ENCODE results near the gene DENND1A.

The DENND1A gene

GRCh38 chr9:123686131-123686828, 243.6 kb downstream of the DENND1A start:
- DNase-seq (ENCODE audit: low read depth, low spot score): no peak

DNA sequence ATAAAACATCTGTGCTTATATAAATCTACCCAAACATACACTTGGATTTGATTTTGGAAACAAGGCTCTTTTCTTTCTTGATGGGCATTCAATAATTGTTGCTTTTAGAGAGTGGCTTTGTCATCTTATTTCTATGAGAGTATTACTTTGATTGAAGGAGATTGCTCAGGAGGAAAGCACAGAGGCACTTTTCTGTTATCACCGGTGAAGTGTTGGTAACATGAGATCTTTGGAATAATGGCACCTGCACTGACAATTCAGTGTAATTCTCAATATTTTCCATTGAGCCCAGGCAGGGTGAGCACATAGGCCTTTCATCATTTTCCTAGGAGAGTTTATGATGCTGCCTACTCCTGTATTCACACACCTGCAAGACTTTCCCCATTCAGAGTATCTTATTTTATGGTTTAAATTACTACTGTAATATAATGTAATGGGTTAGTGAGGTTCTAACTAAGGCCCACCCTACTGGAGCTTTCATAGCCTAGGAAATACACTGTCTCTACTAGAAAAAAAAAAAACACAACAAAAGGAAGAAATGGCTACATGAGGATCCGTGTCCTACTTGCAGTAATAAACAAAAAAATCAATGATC, 244.3 kb downstream of the DENND1A start:
- DNase-seq (ENCODE audit: low read depth, low spot score): no peak

GRCh38 chr9:123684393-123685149, 245.4 kb downstream of the DENND1A start:
- DNase-seq (ENCODE audit: low read depth, low spot score): no peak

GRCh38 chr9:123682746-123683145, 247.2 kb downstream of the DENND1A start:
- no peak for DNase-seq (ENCODE audit: low read depth, low spot score)

- no peak for DNase-seq (ENCODE audit: low read depth, low spot score)
Observed at GRCh38 chr9:123680352-123680751, 249.6 kb downstream of the DENND1A start.

DNA sequence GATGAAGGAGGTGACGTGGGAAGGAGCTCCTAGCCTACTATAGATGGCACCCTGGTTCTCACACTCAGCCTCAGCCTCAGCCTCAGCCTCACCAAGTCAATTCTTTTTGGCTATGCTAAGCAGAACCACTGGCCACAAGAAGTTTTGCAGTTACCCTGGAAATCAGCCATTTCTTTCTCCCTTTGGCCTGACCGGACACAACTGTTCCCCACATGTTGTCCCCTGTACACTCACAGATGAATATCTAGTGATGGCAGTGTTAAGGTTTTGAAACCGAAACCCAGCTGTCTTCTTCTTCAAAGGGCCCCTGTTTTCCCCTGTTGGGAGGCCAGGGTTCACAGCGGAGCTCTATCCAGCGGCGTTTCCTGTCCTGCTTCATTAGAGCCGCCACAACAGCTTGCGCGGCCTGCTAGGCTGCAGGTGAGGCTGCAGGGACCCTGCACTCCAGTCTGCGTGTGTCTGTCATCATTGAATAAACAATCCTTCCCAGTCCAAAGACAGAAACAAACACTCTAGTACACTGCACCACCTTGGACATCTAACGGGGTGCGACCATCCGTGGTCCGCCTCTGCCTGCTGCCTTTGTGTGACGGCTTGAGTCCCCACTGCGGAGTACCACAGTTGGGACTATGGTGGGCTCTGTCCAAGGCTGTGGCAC, 250.5 kb downstream of the DENND1A start:
- DNase-seq (ENCODE audit: low read depth, low spot score): no peak

DNA sequence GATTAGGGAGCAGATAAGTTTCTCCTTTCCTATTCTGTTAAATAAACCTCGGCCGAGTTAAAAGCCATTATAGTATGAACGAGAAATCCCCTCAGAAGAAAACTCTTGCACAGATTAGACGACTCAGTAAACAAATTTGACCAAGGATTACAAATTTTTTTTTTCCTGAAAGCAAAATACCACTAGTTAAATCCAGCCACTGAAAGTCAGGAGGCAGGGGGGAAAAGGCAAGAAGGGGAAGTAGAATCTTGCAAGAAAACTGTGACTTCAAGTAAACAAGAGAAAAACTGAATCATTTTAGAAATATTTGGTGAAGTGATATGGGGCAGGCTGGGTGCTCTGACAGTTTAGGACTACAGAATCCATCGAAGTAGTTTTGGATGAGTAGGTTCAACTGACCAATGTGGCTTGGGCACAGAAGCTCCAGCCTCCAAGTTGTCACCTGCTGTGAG, 251.0 kb downstream of the DENND1A start:
- DNase-seq (ENCODE audit: low read depth, low spot score): no peak

GRCh38 chr9:123678038-123678877, 251.7 kb downstream of the DENND1A start:
- no peak for DNase-seq (ENCODE audit: low read depth, low spot score)

- DNase-seq (ENCODE audit: low read depth, low spot score): no peak
Observed at GRCh38 chr9:123676869-123677268, 253.1 kb downstream of the DENND1A start.

- DNase-seq (ENCODE audit: low read depth, low spot score): no peak
Observed at GRCh38 chr9:123669346-123669745, 260.6 kb downstream of the DENND1A start.

DNA sequence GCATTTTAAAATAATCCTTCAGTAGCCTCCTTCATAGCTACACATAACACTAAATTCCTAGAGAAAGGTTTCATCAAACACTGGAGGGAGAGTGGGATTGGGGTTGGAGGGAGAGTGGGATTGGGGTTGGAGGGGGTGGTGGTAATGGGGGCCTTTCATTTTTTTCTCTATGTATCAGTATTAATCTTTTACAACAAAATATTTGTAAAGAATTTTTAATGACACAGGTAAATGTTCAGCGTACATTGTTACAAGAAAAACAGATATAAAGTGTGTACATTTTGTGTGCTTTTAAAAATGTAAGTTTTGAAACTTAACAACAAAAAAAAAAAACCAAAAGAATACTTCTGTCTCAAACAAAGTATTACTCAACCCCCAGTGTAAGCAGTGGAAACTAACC, 266.4 kb downstream of the DENND1A start:
- no peak for DNase-seq (ENCODE audit: low read depth, low spot score)

DNA sequence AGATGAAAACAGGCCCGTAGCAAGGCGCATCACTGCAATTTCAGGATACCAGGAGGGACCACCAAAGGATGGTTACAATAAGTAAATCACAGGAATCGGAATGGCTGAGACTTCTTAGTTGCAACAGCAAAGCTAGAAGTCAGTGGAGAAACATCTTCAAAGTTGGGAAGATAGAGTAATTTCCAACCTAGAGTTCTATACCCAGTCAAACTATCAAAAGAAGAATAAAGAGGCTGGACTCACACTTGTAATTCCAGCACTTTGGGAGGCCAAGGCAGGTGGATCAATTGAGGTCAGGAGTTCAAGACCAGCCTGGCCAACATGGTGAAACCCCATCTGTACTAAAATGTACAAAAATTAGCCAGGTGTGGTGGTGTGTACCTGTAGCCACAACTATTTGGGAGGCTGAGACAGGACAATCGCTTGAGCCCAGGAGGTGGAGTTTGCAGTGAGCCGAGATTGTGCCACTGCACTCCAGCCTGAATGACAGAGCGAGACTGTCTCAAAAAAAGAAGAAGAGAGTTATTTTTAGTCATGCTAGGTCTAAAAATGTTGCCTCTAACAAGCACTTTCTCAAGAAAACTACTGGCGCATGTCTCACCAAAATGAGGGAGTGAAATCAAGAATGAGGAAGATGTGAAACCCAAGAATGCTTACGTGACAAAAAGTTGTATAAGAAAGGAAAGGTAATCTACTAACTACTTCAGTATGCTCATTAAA, 267.7 kb downstream of the DENND1A start:
- DNase-seq (ENCODE audit: low read depth, low spot score): no peak

- DNase-seq (ENCODE audit: low read depth, low spot score): no peak
Observed at GRCh38 chr9:123660691-123661466, 269.0 kb downstream of the DENND1A start.

DNA sequence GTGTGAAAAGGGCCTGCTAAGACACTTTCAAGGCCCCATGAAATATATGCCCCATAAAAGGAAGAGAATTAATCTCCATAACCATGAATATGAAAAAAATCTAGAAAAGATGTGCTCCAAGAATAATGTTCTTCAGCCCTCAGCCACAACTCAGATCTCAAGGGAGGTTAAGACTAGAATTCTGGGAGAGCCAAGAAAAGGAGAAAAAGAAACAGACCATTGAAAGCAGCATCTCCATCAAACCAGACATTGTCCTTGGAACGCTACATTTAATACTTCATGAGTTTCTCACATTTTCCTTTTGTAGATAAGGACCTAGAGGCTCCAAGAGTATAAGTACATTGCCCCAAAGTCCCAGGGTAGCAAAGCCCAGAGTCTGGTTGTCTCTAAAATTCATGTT, 270.6 kb downstream of the DENND1A start:
- no peak for DNase-seq (ENCODE audit: low read depth, low spot score)

GRCh38 chr9:123658792-123659191, 271.1 kb downstream of the DENND1A start:
- no peak for DNase-seq (ENCODE audit: low read depth, low spot score)

GRCh38 chr9:123657941-123658340, 272.0 kb downstream of the DENND1A start:
- DNase-seq (ENCODE audit: low read depth, low spot score): no peak

GRCh38 chr9:123657099-123657498, 272.8 kb downstream of the DENND1A start:
- DNase-seq (ENCODE audit: low read depth, low spot score): no peak

- no peak for DNase-seq (ENCODE audit: low read depth, low spot score)
Observed at GRCh38 chr9:123656565-123656964, 273.4 kb downstream of the DENND1A start.

- DNase-seq (ENCODE audit: low read depth, low spot score): no peak
Observed at GRCh38 chr9:123655681-123656423, 274.1 kb downstream of the DENND1A start.
